Stimulated activated CD4-positive, alpha-beta T cell treated with anti-CD3 and anti-CD28 coated beads, Interleukin-1b, Interleukin-23, amount 100 ng/mL, for 24 hours (primary cell): ENCODE results near the gene BICRA.

Experiments used
- DNase-seq, 4 experiments: peaks; one replicate each; pipeline ENCODE4 v3.0.0-alpha.2; 2020; ENCODE audit warnings: low read depth in 4 of 4, low spot score in 1 of 4

The BICRA gene

DNA sequence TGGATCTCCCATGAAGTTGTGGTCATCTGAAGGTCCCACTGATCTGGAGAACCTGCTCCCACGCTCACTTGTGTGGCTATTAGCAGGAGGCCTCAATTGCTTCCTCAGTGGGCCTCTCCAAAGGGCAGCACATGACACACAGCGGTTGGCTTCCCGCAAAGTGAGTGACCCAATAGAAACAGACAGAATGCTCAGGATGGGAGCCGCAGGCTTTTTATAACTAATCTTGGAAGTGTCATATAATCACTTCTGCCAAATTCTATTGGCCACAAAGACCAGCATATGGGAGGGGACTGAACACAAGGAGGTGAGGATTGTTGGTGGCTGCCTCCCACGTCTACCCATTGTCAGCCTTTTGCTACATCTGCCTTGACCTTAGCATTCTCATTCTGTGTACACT, 82.2 kb downstream of the BICRA start:
- no peak for DNase-seq

DNA sequence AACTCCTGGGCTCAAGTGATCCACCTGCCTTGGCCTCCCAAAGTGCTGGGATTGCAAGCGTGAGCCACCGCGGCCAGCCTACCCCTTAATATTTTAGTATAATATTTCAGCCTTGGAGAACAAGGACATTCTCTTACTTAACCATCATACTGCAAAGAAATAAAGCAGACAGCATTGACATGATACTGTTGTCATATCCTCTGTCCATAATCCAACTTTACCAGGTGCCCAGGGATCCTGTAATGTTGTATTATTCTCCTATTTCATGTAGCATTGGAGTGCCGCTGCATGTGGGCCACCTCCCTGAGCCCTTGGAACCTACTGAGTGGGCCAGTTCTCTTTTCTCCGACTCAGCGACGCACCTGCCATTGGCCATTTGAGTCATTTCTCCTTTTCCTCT, 82.8 kb downstream of the BICRA start:
- DNase-seq: no peak

DNA sequence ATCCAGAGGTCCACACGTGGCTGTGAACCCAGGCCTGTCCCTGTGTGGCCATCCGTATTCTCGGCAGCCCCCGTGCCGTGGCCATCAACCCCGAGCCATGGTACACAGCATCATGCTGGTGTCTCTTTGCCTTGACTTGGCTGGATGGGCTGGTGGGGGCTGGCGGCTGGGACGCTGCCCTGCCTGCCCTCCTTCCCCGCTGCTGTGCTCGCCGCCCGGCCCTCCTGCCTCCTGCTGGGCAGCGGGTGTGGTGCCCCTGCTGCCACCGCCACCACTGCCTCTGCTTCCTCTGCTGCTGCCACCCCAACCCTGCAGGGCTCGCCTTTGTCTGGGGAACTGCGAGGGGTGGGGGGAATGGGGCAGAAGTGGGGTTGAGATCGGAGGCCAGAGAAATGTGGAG, 84.6 kb downstream of the BICRA start:
- no peak for DNase-seq

DNA sequence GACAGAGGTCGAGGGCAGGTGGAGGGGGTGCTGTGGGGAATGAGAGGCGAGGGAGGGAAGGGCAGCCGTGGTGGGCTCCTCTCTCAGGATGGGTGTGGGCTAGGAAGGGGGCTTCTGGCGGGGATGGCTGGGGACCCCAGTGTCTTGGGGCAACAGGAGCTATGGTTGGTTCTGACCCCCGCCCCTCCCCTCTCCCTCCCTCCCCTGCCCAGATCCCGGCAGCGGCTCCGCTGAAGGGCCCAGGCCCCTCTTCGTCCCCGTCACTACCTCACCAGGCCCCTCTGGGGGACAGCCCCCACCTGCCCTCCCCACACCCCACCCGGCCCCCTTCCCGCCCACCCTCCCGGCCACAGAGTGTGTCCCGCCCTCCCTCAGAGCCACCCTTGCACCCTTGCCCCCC, 85.0 kb downstream of the BICRA start:
- no peak for DNase-seq

DNA sequence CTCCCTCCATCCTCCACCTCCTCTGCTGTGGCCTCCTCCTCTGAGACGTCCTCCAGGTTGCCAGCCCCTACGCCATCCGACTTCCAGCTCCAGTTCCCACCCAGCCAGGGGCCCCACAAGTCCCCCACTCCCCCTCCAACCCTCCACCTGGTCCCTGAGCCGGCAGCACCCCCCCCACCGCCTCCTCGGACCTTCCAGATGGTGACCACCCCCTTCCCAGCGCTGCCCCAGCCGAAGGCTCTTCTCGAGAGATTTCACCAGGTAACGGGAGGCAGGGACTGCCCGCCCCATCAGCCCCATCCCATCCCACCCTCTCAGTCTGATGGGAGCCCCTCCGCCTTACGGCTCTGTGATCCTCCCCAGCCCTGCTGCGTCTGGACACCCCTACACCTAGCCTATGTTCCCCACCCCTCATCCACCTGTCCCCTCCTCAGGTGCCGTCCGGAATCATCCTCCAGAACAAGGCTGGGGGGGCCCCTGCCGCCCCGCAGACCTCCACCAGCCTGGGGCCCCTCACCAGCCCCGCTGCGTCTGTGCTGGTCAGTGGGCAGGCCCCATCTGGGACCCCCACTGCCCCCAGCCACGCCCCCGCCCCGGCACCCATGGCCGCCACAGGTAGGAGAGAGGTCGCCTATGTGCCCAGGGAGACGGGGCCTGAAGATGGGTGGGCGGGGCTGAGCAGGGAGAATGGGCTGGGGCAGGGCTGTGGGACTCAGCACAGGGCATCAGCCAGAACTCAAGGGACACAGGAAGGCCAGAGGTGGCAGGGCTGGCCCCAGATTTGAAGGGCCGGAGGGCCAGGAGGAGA, 85.7 kb downstream of the BICRA start:
- DNase-seq: no peak

DNA sequence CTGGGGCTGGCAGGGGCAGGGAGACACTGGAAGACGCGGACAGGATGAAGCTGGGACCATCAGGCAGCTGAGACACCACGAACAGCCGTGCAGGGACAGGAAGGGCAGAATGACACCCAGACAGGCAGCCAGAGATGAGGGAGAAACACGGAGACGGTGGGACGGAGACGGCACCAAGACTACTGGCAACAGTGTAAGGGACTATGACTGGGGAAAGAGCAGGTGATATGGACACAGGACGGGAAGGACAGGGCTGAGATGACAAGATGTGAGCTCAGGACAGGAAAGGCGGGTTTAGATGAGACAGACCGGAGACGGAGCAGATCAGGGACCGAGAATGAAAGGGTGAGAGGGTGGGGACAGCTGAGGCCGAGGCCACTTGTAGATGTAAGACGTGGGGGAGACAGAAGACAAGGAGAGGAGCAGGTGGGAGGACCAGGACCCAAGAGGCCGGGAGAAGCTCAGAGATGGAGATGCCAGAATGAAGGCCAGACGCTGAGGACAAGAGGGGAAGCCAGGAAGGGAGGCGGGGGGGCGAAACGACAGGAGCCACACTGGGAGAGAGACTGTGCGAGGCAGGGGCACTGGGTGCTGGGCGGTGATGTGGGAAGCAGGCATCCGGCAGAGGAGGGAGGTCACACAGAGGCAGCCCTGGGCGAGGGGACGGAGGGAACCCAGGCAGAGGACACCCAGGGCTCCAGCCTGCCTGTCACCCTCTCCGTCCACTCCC, 86.8 kb downstream of the BICRA start:
- DNase-seq: no peak

DNA sequence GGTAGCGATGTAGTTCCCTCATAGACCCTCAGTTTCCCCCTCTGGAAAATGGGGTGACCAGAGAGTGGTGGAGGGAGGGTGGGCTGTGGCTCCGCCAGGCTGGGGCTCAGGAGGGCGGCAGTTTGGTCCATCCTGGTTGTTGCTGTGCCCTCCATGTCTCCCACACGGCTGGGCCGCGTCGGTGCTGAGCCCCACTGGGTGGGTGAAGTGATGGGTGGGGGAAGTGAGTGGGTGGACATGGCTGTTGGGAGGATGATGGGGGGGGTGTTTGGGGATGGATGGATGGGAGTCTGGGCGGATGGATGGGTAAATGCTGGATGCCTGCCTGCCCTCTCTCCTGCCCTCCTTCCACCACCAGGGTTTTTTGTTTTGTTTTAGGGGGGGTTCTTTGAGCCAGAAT, 87.7 kb downstream of the BICRA start:
- no peak for DNase-seq

DNA sequence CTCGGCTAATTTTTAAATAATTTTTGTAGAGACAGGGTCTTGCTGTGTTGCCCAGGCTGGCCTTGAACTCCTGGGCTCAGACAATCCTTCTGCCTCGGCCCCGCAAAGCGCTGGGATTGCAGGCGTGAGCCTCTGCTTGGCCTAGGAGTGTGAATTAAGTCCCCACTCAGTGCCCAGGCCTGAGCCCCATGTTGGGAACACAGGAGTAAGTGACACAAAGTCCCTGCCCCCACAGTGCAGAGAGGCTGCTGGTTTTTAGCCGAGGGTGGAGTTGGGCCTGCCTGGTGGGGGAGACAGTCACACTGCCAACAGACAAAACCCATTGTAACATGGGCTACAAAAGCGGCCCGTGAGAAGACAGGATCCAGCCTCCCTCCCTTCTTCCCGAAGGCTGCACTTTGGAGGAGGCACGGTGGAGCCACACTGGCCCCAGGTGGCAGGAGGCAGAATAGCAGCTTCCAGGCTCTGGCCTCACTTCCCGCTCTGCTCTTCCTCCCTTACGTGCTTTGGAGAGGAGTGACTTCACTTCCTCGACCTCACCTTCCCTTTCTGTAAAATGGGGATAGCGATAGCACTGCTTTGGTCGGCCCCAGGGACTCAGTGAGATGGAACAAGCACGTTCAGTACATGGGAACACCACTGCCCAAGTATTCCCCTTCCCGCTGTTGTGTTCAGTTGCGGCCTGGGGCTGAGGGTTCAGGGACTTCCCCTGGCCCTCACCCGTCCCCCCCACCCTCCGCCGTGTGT, 89.1 kb downstream of the BICRA start:
- DNase-seq: peak; percentile 23 to 38 (median 26)

DNA sequence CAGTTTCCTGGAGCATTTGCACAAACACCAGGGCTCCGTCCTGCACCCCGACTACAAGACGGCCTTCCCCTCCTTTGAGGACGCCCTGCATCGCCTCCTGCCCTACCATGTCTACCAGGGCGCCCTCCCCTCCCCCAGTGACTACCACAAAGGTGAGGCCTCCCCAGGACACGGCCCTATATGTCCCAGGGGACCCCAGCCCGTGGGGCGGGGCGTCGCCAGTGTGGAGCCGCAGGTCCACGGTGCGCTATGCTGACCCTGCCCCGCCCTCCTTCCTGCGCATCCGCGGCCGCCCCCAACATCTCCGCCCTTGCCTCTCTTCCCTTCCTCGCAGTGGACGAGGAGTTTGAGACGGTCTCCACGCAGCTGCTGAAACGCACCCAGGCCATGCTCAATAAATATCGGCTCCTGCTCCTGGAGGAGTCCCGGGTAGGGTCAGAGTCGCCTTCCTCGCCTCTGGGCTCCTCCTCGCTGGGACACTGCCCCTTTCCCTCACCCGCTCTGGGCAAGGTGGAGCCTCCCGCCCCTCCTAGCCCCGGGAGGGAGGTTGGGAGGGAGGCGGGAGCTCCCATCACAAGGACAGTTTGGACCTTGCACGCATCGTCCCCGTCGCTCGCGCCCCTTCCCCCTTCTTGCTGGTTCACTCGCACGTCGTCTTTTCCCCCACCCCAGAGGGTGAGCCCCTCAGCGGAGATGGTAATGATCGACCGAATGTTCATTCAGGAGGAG, 89.9 kb downstream of the BICRA start:
- no peak for DNase-seq

DNA sequence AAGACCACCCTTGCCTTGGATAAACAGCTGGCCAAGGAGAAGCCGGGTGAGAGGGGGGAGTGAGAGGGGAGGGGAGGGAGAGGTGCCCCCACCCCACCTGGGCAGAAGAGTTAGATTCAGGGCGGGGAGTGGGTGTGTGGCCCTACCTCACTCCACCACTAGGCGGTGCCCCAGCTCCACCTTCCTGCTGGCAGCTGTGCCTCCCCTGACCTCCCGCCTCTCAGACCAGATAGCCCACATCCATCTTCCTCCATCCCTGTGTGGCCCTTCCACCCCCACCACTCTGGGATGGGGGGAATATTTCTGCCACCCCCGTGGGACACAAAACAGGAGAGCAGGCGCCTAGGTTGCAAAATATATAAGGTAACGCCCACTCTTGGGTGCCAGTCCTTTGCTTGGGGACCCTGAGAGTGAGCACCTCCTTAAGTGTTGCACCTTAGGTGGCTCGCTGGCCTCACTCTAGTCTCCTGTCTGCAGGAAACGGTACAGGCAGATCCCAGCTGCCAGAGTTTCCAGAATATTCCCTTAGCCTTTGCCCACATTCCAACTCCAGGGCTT, 90.5 kb downstream of the BICRA start:
- peak in 3 of 4 experiments; percentile 14 to 41 (median 40) for DNase-seq

DNA sequence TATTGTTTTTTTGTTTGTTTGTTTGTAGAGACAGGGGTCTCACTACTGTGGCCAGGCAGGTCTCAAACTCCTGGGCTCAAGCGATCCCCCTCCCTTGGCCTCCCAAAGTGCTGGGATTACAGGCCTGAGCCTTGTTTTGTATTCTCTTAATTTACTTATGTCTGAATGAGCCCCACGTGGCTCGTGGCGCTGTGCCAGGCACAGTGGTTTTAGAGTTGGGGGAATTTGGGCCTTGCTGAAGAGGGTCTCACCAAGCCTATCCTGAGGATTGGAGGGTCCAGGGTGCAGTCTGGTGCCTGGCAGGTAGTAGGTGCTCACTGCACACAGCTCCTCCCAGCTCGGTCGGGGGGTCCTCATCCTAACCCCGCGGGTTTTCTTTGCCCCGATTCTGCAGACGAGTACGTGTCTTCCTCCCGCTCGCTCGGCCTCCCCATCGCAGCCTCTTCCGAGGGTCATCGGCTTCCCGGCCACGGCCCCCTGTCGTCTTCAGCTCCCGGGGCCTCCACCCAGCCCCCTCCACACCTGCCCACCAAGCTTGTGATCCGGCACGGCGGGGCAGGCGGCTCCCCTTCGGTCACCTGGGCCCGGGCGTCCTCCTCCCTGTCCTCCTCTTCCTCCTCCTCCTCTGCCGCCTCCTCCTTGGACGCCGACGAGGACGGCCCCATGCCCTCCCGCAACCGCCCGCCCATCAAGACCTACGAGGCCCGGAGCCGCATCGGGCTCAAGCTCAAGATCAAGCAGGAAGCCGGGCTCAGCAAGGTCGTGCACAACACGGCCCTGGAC, 92.2 kb downstream of the BICRA start:
- no peak for DNase-seq

DNA sequence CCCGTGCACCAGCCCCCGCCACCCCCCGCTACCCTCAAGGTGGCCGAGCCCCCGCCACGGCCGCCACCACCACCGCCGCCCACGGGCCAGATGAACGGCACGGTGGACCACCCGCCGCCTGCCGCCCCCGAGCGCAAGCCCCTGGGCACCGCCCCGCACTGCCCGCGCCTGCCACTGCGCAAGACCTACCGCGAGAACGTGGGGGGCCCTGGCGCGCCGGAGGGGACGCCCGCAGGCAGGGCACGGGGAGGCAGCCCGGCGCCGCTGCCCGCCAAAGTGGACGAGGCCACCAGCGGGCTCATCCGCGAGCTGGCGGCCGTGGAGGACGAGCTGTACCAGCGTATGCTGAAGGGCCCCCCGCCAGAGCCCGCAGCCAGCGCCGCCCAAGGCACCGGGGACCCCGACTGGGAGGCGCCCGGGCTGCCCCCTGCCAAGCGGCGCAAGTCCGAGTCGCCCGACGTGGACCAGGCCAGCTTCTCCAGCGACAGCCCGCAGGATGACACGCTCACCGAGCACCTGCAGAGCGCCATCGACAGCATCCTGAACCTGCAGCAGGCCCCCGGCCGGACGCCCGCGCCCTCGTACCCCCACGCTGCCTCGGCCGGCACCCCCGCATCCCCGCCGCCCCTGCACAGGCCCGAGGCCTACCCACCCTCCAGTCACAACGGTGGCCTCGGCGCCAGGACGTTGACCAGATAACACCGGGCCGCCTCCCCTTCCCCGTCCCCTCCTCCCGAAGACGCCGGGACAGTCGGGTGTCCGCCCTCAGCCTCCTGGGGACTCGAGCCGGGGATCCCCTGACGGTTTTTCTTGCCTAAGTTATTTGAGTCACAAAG, 93.0 kb downstream of the BICRA start:
- no peak for DNase-seq

DNA sequence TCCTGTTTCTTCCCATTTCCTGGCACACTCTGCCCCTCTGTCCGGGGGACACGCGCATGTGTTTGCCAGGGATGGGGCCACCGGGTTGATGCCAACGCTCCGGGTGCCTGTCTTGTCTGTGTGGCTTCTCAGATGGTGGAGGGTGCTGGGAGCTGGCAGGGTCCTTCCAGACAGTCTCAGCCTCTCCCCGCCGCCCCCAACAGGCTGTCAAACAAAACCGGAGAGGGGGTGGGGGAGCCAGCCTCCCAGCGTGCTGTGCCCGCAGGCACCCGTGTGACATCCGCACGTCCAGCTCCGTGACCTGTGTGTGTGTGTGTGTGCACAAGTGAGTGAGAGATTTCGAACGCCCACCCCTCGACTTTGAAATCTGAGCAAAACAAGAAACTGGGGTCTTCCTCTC, 93.7 kb downstream of the BICRA start:
- DNase-seq: no peak

DNA sequence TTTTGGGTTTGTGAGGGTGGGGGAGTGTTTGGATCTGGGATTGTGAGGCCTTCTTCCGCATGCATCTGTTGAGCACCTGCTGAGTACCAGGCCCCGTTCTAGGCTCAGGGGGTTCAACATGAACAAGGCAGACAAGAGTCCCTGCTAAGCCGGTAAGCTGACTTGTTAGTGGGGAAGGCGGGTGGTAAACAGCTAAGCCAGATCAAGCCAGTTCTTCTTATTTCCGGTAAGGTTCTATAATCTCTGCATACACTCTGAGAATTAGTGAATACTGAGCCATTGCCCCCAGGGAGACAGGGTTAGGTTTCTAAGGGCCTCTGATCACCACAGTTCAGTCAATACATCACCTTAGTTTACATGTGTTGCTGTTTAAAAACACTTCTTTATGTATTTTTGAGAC, 94.4 kb downstream of the BICRA start:
- DNase-seq: no peak

DNA sequence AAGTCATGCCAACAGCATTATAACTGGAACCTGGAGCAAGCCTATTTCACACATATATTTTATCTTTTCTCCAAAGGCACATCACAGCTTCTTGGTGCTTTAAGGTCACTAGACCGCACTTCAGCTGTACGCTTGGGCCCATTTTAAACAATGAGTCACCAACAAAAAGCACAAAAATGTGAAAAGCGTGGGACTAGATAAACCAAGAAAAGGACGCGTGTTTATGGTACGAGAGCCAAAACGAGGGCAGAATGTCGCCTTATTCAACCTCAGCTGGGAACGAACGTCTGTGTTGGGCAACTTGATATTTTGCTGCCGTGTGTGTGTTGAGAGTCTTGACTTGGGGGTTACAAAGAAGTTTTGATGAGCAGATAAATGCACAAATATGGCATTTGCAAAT, 95.1 kb downstream of the BICRA start:
- DNase-seq: no peak

DNA sequence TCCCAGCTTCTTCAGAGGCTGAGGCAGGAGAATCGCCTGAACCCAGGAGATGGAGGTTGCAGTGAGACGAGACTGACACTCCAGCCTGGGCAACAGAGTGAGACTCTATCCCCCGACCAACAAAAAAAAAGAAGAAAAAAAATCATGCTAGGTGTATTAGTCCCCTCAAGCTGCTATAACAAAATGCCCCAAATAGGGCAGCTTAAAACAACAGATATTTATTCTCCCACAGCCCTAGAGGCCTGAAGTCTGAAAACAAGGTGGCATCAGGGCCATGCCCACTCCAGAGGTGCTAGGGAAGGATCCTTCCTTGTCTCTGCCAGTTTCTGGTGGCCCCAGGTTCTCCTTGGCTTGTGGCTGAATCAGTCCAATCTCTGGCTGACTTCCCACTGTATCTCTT, 95.7 kb downstream of the BICRA start:
- no peak for DNase-seq

DNA sequence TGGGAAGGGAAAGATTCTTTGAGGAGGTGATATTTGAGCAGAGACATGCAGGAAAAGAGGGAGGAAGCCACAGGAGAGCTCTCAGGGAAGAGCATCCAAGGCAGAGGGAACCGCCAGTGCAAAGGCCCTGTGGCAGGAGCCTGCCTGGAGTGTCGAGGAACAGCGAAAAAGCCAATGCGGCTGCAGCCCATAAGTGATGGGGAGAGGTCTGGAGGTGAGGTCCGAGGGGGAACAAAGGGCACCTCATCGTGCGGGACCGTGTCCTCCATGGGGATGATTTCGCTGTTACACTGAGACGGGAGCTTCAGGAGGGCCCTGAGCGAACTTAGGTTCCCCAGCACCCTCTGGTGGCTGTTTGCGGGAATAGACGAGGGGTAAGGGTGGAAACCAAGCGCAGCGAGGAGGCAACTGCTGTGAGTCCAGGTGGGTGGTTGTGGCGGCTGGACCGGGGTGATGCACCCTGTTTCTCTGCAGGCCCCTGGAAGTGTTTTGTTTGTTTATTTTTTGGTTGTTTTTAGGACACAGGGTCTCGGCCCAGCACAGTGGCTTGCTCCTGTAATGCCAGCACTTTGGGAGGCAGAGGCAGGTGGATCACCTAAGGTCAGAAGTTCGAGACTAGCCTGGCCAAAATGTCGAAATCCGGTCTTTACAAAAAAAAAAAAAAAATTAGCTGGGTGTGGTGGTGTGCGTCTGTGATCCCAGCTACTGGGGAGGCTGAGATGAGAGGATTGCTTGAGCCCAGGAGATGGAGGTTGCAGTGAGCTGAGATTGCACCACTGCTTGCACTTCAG, 98.4 kb downstream of the BICRA start:
- peak; percentile 55 to 73 (median 64) for DNase-seq

DNA sequence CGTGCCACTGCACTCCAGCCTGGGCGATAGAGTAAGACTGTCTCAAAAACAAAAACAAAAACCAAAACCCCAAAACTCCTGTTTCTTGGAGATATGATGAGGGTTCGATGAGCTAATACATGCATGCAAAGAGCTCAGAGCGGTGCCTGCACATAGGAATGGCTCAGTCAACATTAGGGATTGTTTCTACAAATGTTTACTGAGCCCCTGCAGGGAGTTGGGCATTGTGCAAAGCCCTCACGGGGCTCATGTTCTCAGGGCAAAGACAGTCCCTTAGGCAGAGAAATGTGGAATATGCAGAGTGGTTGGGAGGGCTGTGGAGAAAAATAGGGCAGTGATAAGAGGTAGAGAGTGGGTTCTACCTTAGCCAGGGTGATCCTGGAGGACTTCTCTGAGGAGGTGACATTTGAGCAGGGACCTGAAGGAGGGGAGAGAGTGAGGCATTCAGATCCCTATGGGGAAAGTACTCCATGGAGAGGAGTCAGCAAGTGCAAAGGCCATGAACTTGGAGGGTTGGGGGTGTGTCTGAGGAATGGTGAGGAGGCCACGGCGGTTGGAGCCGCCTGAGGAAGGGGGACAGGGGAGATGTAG, 102.8 kb downstream of the BICRA start:
- no peak for DNase-seq
